ENCODE data around the gene NXPH3. TPM values are rescaled to one million over a fixed set of nuclear protein-coding genes. Genes with fewer than 3 reads are reported as not detected.

NXPH3 gene
- total and polyA plus RNA-seq, 9 of the 15 experiments (the other 6 are each of a cell fraction or from before 2014, with no cell fraction given), result 0.04 to 0.27 (median 0.07) TPM; not detected in 2

GRCh38 chr17:49556223-49556943 lies 19.3 kb upstream of the NXPH3 start (continued):
- TF ChIP-seq ZNF507 (tag; conservative IDR thresholded peaks at IDR 0.05) (no peak), ZNF431 (CRISPR knock-in tag; IDR thresholded peaks at IDR 0.05) (peak; percentile 69; the same call in 1 of the 2 replicates), TCF7L2 (IDR thresholded peaks at IDR 0.05; ENCODE audit: low read depth, low read length) (no peak), RAD21 (CRISPR knock-in tag; conservative IDR thresholded peaks at IDR 0.05 in 1 of 2, IDR thresholded peaks at IDR 0.05 in 1 of 2) (peak; percentile 83 to 97), NR2C1 (IDR thresholded peaks at IDR 0.05) (peak; percentile 94), NR2C1 (tag; IDR thresholded peaks at IDR 0.05) (peak; percentile 92), TCF7 (IDR thresholded peaks at IDR 0.05; ENCODE audit: borderline replicate concordance) (peak; percentile 43; the same call in 1 of the 2 replicates), CBX1 (IDR thresholded peaks at IDR 0.05; ENCODE audit: low read depth) (0 out of 2 replicates have a peak, but pooled peaks have one; percentile 26), U2AF2 (optimal IDR thresholded peaks at IDR 0.05; ENCODE audit: low read depth, low read length) (no peak), JUND (IDR thresholded peaks at IDR 0.05; ENCODE audit: borderline replicate concordance, low read depth, low read length) (0 out of 2 replicates have a peak, but pooled peaks have one; percentile 24), JUND (tag; IDR thresholded peaks at IDR 0.05; ENCODE audit: borderline replicate concordance, low read depth, low read length) (no peak), ZBED1 (IDR thresholded peaks at IDR 0.05) (no peak), FOXK2 (conservative IDR thresholded peaks at IDR 0.05 in 1 of 2, IDR thresholded peaks at IDR 0.05 in 1 of 2; ENCODE audit: low read depth in 2 of 2) (no peak)

Data from K562 (cell line).